H7 (cell line): ENCODE results near the gene RFX4. TPM values are rescaled to one million over a fixed set of nuclear protein-coding genes. Genes with fewer than 3 reads are reported as not detected.

Source experiments
- DNase-seq: peaks from one replicate; pipeline ENCODE4 v3.0.0; 2012
- H3K27me3 ChIP-seq: 2 replicates; pipeline ENCODE4 v1.6.0; 2011; ENCODE audit warnings: mild to moderate bottlenecking, low read length; ENCODE audit not compliant: control insufficient read depth, insufficient read depth
- H3K36me3 ChIP-seq: replicated peaks from 2 replicates; pipeline ENCODE4 v1.5.1; 2011; ENCODE audit warnings: low read length; ENCODE audit not compliant: control insufficient read depth, insufficient read depth
- H3K4me3 ChIP-seq: 2 replicates; pipeline ENCODE4 v1.5.1; 2011; ENCODE audit warnings: low read depth, mild to moderate bottlenecking, control low read depth, low read length, moderate library complexity; ENCODE audit not compliant: insufficient read depth
- total RNA-seq: library from RNA; depleted of rRNA; stranded (reverse); fragments of >200 nt; shearing (Covaris generic); gene quantifications from 2 replicates; pipeline ENCODE4 v1.2.3, GENCODE V29; 2014

The RFX4 gene
- total RNA-seq, 1 experiment from 2014 or later = 0.83 TPM

GRCh38 chr12:106585105-106585520 is 2.3 kb downstream of the RFX4 start:
- DNase-seq = peak; percentile 25
- Histone ChIP-seq H3K36me3 (no peaks in the 10 kb centered on the region), H3K27me3 (peaks cover 85% of the 10 kb centered on the region), H3K4me3 (peak overlapping the region; percentile 49; the same call in 1 of the 2 replicates)

- H3K4me3 ChIP-seq = peak overlapping the region; percentile 49
- peak; percentile 88 for DNase-seq
- H3K36me3 ChIP-seq = no peaks in the 10 kb centered on the region
- H3K27me3 ChIP-seq = peaks cover 85% of the 10 kb centered on the region
Measured at GRCh38 chr12:106585521-106586277, 2.9 kb downstream of the RFX4 start.

GRCh38 chr12:106586278-106586802 is 3.5 kb downstream of the RFX4 start:
- Histone ChIP-seq H3K27me3 (peaks cover 83% of the 10 kb centered on the region), H3K4me3 (peak overlapping the region; percentile 49), H3K36me3 (no peaks in the 10 kb centered on the region)
- DNase-seq = peak; percentile 62

- Histone ChIP-seq H3K36me3 (no peaks in the 10 kb centered on the region), H3K4me3 (peak overlapping the region; percentile 49), H3K27me3 (peaks cover 86% of the 10 kb centered on the region)
- peak; percentile 86 for DNase-seq
Measured at GRCh38 chr12:106586803-106587684, 4.2 kb downstream of the RFX4 start.

GRCh38 chr12:106588771-106589170 is 6.0 kb downstream of the RFX4 start:
- Histone ChIP-seq H3K4me3 (no peak overlapping the region), H3K36me3 (no peaks in the 10 kb centered on the region), H3K27me3 (peaks cover 84% of the 10 kb centered on the region)
- DNase-seq = no peak

- Histone ChIP-seq H3K27me3 (peaks cover 67% of the 10 kb centered on the region), H3K36me3 (no peaks in the 10 kb centered on the region), H3K4me3 (no peak overlapping the region)
- no peak for DNase-seq
Measured at GRCh38 chr12:106590601-106591000, 7.8 kb downstream of the RFX4 start.

GRCh38 chr12:106594447-106594846 is 11.6 kb downstream of the RFX4 start:
- peaks cover 29% of the 10 kb centered on the region for H3K27me3 ChIP-seq
- no peaks in the 10 kb centered on the region for H3K36me3 ChIP-seq
- DNase-seq = peak; percentile 50

GRCh38 chr12:106595268-106595667 is 12.5 kb downstream of the RFX4 start:
- no peaks in the 10 kb centered on the region for H3K36me3 ChIP-seq
- no peak for DNase-seq
- peaks cover 20% of the 10 kb centered on the region for H3K27me3 ChIP-seq
- no peak overlapping the region for H3K4me3 ChIP-seq

More at GRCh38 chr12:106594447-106594846, 11.6 kb downstream of the RFX4 start:
- no peak overlapping the region for H3K4me3 ChIP-seq

- DNase-seq = no peak
- H3K36me3 ChIP-seq = no peaks in the 10 kb centered on the region
- H3K27me3 ChIP-seq = peaks cover 2% of the 10 kb centered on the region; the same call in 1 of the 2 replicates
- no peak overlapping the region for H3K4me3 ChIP-seq
Measured at GRCh38 chr12:106598003-106598402, 15.2 kb downstream of the RFX4 start.

- Histone ChIP-seq H3K27me3 (no peaks in the 10 kb centered on the region), H3K4me3 (no peak overlapping the region), H3K36me3 (no peaks in the 10 kb centered on the region)
- DNase-seq = no peak
Measured at GRCh38 chr12:106599302-106599701, 16.5 kb downstream of the RFX4 start.

- Histone ChIP-seq H3K4me3 (no peak overlapping the region), H3K27me3 (no peaks in the 10 kb centered on the region), H3K36me3 (no peaks in the 10 kb centered on the region)
- DNase-seq = peak; percentile 30
Measured at GRCh38 chr12:106600503-106600902, 17.7 kb downstream of the RFX4 start.

GRCh38 chr12:106601031-106601430 is 18.2 kb downstream of the RFX4 start:
- no peaks in the 10 kb centered on the region for H3K27me3 ChIP-seq
- peak; percentile 85 for DNase-seq
- H3K36me3 ChIP-seq = no peaks in the 10 kb centered on the region
- no peak overlapping the region for H3K4me3 ChIP-seq

GRCh38 chr12:106601496-106601895 is 18.7 kb downstream of the RFX4 start:
- Histone ChIP-seq H3K27me3 (no peaks in the 10 kb centered on the region), H3K36me3 (no peaks in the 10 kb centered on the region), H3K4me3 (no peak overlapping the region)
- DNase-seq = peak; percentile 42

GRCh38 chr12:106602076-106602475 is 19.3 kb downstream of the RFX4 start:
- no peak overlapping the region for H3K4me3 ChIP-seq
- H3K36me3 ChIP-seq = no peaks in the 10 kb centered on the region
- DNase-seq = no peak
- no peaks in the 10 kb centered on the region for H3K27me3 ChIP-seq
